Neuron (in vitro differentiated cells): ENCODE results near the gene NPFFR2.
"Not testable (repeated sequence)": the region's sequence is repeated elsewhere in the genome, so short reads cannot be mapped to it uniquely, and the experiment has no call there.

Source experiments
- H2AFZ ChIP-seq: one replicate; pipeline ENCODE4 v1.6.1; 2013; ENCODE audit warnings: low read depth, mild to moderate bottlenecking, inconsistent platforms, low read length, moderate library complexity
- H3K27me3 ChIP-seq: one replicate; pipeline ENCODE4 v1.6.1; 2013; ENCODE audit warnings: low read length; ENCODE audit not compliant: insufficient read depth
- H3K36me3 ChIP-seq: one replicate; pipeline ENCODE4 v1.6.1; 2013; ENCODE audit warnings: low read length; ENCODE audit not compliant: insufficient read depth
- H3K4me1 ChIP-seq: one replicate; pipeline ENCODE4 v1.6.1; 2013; ENCODE audit warnings: low read length; ENCODE audit not compliant: insufficient read depth
- H3K4me3 ChIP-seq: 2 replicates; pipeline ENCODE4 v1.5.1; 2013; ENCODE audit warnings: mild to moderate bottlenecking, low read length, moderate library complexity
- H3K9me3 ChIP-seq: one replicate; pipeline ENCODE4 v1.6.1; 2013; ENCODE audit warnings: low read length

The NPFFR2 gene

DNA sequence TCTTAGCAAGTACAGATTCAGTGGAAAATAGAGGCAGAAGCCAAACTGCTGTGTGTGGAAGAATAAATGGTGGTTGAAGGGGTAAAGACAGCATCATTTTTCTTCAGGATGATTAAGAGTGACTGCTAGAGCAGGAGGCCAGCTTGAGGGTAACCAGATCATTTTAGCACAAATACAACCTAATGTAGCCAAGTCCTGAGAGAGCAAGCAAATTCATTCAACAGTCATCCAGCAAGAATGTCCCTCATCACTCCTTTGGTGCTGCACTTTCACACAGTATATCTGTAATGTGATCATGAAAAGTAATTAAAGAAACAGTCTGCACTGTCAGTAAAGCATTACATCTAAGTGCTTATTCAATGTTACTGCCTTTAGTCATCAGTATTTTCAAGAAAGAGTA, 44.8 kb downstream of the NPFFR2 start:
- Histone ChIP-seq H3K4me1 (no peaks in the 10 kb centered on the region), H2AFZ (no peak overlapping the region), H3K4me3 (no peak overlapping the region)

GRCh38 chr4:72077346-72077745, 45.5 kb downstream of the NPFFR2 start:
- H2AFZ ChIP-seq = no peak overlapping the region

More for the DNA sequence above, 44.8 kb downstream of the NPFFR2 start:
- H3K27me3 ChIP-seq = no peaks in the 10 kb centered on the region
- no peaks in the 10 kb centered on the region for H3K9me3 ChIP-seq
- H3K36me3 ChIP-seq = no peaks in the 10 kb centered on the region

DNA sequence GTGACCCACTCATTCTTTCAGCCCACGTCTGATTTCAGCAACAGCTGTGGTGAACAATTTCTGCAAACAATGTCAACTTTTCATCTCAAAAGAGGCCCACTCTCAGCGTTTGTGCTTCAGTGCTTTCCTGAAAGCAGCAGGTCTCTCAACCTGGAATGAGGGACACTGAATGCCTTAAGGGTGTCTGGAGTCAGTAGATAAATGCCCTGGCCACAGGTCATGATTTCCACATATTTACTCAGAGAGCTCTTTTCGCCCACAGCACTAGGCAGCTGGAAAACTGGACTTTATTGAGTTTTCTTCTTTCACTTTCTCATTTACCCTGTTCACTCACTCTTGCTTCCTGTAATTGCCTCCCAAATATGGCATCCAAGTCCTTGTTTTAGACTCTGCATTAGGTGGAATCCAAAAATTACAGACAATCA, 52.8 kb downstream of the NPFFR2 start:
- H3K27me3 ChIP-seq = no peaks in the 10 kb centered on the region
- H3K9me3 ChIP-seq = no peaks in the 10 kb centered on the region
- no peak overlapping the region for H3K4me3 ChIP-seq
- no peak overlapping the region for H2AFZ ChIP-seq
- H3K4me1 ChIP-seq = no peaks in the 10 kb centered on the region
- no peaks in the 10 kb centered on the region for H3K36me3 ChIP-seq

More at GRCh38 chr4:72077346-72077745, 45.5 kb downstream of the NPFFR2 start:
- Histone ChIP-seq H3K4me3 (no peak overlapping the region), H3K9me3 (no peaks in the 10 kb centered on the region), H3K27me3 (no peaks in the 10 kb centered on the region), H3K4me1 (no peaks in the 10 kb centered on the region), H3K36me3 (no peaks in the 10 kb centered on the region)

- H2AFZ ChIP-seq, H3K4me1 ChIP-seq, H3K4me3 ChIP-seq, H3K36me3 ChIP-seq, H3K27me3 ChIP-seq, H3K9me3 ChIP-seq: not testable (repeated sequence)
Observed at GRCh38 chr4:72090606-72091005, 58.8 kb downstream of the NPFFR2 start.

DNA sequence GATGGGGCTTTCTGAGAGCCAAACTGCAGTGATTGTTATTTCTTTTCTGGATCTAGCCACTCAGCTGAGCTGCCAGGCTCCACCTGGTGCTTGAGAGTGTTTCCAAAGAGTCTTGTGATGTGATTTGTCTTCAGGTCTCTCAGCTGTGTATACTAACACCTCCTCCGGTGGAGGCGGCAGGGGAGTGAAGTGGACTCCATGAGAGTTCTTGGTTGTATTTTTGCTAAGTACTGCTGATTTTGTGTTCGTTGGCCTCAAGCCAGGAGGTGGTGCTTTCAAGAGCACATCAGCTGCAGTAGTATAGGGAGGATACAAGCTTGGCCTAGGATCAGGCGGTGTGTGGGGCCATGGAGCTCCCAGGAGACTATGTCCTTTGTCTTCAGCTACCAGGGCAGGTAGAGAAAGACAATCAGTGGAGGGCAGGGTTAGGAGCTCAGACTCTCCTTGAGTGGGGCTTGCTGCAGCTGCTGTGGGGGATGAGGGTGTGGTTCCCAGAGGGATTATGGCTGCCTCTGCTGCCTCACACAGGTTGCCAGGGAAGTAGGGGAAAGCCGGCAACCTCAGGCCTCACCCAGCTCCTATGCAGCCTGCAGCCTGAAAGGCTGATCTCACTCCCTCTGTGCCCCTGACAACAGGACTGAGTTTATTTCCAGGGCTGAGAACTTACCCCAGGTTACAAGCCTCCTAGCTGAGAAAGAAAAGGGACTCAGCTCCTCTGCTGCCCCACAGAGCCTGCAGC, 62.4 kb downstream of the NPFFR2 start:
- Histone ChIP-seq H2AFZ (no peak overlapping the region), H3K27me3 (no peaks in the 10 kb centered on the region), H3K4me1 (no peaks in the 10 kb centered on the region), H3K4me3 (no peak overlapping the region), H3K9me3 (no peaks in the 10 kb centered on the region), H3K36me3 (no peaks in the 10 kb centered on the region)

DNA sequence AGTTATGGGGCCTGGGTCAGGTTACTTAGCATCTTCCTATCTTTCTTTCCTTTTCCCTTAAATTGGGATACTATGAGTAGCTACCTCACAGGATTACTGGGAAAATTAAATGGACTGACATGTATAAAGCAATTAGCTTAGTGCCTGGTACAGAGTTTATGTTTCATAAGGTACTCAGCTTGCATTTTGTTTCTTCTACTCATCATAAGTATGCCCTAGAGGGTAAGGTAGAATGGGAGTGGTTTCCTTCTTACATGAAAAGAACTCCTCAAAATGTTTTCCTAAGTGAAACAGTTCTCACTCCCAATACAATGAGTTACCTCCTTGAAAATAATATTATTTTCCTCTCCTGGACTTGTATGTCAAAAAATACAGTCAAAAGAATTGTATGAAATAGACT, 75.7 kb downstream of the NPFFR2 start:
- H3K4me1 ChIP-seq = no peaks in the 10 kb centered on the region

GRCh38 chr4:72109364-72109763, 77.6 kb downstream of the NPFFR2 start:
- Histone ChIP-seq H3K4me1 (no peaks in the 10 kb centered on the region), H3K36me3 (no peaks in the 10 kb centered on the region), H3K9me3 (no peaks in the 10 kb centered on the region), H3K4me3 (no peak overlapping the region), H2AFZ (no peak overlapping the region), H3K27me3 (no peaks in the 10 kb centered on the region)

More for the DNA sequence above, 75.7 kb downstream of the NPFFR2 start:
- Histone ChIP-seq H3K9me3 (no peaks in the 10 kb centered on the region), H2AFZ (no peak overlapping the region), H3K36me3 (no peaks in the 10 kb centered on the region), H3K27me3 (no peaks in the 10 kb centered on the region), H3K4me3 (no peak overlapping the region)

DNA sequence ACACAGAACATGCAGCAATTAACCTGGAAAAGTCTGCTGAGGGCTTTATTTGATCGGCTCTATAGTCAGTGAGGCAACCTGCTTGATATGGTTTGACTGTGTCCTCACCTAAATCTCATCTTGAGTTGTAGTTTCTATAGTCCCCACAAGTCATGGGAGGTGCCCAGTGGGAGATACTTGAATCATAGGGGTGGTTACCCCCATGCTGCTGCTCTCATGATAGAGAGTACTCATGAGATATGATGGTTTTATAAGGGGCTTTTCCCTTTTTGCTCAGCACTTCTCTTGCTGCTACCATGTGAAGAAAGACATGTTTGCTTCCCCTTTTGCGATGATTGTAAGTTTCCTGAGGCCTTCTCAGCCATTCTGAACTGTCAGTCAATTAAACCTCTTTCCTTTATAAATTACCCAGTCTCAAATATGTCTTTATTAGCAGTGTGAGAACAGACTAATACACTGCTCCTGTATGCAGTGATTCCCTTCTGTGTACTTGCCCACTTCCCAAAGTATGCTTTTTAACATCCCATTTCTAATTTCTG, 78.2 kb downstream of the NPFFR2 start:
- Histone ChIP-seq H3K4me1 (no peaks in the 10 kb centered on the region), H3K4me3 (no peak overlapping the region), H3K36me3 (no peaks in the 10 kb centered on the region), H2AFZ (no peak overlapping the region), H3K27me3 (no peaks in the 10 kb centered on the region), H3K9me3 (no peaks in the 10 kb centered on the region)

- H3K9me3 ChIP-seq = no peaks in the 10 kb centered on the region
- H3K36me3 ChIP-seq = no peaks in the 10 kb centered on the region
- no peaks in the 10 kb centered on the region for H3K27me3 ChIP-seq
- H2AFZ ChIP-seq = no peak overlapping the region
- H3K4me3 ChIP-seq = no peak overlapping the region
- H3K4me1 ChIP-seq = no peaks in the 10 kb centered on the region
Observed at GRCh38 chr4:72110886-72111285, 79.1 kb downstream of the NPFFR2 start.

- no peak overlapping the region for H2AFZ ChIP-seq
- H3K4me3 ChIP-seq = no peak overlapping the region
- no peaks in the 10 kb centered on the region for H3K4me1 ChIP-seq
- H3K36me3 ChIP-seq = no peaks in the 10 kb centered on the region
- no peaks in the 10 kb centered on the region for H3K9me3 ChIP-seq
- H3K27me3 ChIP-seq = no peaks in the 10 kb centered on the region
Observed at GRCh38 chr4:72111863-72112262, 80.1 kb downstream of the NPFFR2 start.

- Histone ChIP-seq H3K36me3 (no peaks in the 10 kb centered on the region), H3K9me3 (no peaks in the 10 kb centered on the region), H3K4me1 (no peaks in the 10 kb centered on the region)
Observed at GRCh38 chr4:72112514-72113156, 80.8 kb downstream of the NPFFR2 start.

GRCh38 chr4:72118017-72118416, 86.2 kb downstream of the NPFFR2 start:
- Histone ChIP-seq H3K4me3 (no peak overlapping the region), H3K4me1 (no peaks in the 10 kb centered on the region), H3K27me3 (no peaks in the 10 kb centered on the region), H2AFZ (no peak overlapping the region), H3K36me3 (no peaks in the 10 kb centered on the region), H3K9me3 (no peaks in the 10 kb centered on the region)

More at GRCh38 chr4:72112514-72113156, 80.8 kb downstream of the NPFFR2 start:
- Histone ChIP-seq H3K27me3 (no peaks in the 10 kb centered on the region), H3K4me3 (no peak overlapping the region), H2AFZ (no peak overlapping the region)

GRCh38 chr4:72119946-72120345, 88.1 kb downstream of the NPFFR2 start:
- Histone ChIP-seq H3K36me3 (no peaks in the 10 kb centered on the region), H3K27me3 (no peaks in the 10 kb centered on the region)

More at GRCh38 chr4:72119946-72120345, 88.1 kb downstream of the NPFFR2 start:
- no peaks in the 10 kb centered on the region for H3K9me3 ChIP-seq
- no peak overlapping the region for H3K4me3 ChIP-seq
- H3K4me1 ChIP-seq = no peaks in the 10 kb centered on the region
- no peak overlapping the region for H2AFZ ChIP-seq
